Suppressor macrophage (primary cell): ENCODE results near the gene SYT9.

Experiments used
- DNase-seq, 4 experiments: peaks; one replicate each; pipeline ENCODE4 v3.0.0-alpha.2; 2020 to 2022

SYT9 gene

GRCh38 chr11:7484645-7485044 is 232.9 kb downstream of the SYT9 start:
- DNase-seq = no peak

- no peak for DNase-seq
These were observed 233.7 kb downstream of the SYT9 start, which contains the start of gene OLFML1 for GRCh38 chr11:7485186-7486097. Gene OLFML1 (plus strand): TSS chr11:7485506. CDS start chr11:7485876, 370 bp downstream.

GRCh38 chr11:7486098-7486780 is 234.5 kb downstream of the SYT9 start:
- no peak for DNase-seq

DNA sequence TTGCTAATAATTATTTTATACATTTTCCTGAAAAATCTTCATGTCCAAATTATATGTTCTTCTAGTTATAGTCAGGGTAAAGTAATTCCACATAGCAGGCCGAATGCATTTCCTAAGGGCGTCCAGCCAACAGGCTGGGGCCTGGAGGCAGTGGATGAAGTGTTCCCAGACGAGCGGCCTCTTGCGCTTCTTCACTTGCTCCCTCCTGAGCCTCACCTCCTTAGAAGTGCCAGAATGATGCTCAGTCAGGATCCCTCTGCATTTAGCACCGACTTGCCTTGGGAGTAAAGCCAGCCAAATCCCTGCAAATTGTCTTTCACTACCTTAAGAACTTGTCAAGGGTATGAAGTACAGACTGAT is 235.1 kb downstream of the SYT9 start:
- DNase-seq = no peak

DNA sequence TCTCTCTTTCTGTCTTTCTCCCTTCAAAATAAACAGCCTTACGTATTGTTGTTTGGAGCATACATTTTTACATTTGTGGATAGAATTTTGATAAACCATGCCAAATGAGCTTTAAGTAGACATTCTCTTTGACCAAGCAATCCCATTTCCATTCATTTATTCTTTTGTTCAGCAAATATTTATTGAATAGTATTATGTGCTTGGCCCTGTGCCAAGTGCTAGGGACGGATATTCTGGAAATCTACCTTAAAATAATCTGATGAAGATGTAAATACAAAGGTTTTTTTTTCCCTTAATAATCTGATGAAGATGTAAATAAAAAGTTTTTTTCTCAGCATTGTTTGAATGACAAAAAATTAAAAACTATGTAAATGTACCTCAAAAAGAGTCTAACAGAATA is 235.7 kb downstream of the SYT9 start:
- no peak for DNase-seq

DNA sequence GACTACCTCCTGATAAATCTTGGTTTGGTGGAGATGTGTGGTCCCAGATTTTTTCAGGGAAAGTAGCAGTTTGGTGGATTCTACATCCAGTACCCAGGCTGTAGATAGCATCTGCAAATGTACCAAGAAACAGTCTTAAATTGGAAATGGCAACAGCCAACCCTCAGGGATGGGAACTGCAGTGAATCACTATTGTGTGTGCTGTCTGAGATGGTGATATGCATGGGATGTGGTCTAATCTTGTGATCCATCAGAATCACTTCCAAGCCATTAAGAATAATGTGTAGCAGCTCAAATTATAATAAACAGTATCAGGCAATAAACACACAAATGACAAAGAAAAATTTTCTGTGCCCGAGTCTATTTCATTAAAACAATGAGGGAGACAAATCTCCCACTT is 237.0 kb downstream of the SYT9 start:
- DNase-seq = no peak

DNA sequence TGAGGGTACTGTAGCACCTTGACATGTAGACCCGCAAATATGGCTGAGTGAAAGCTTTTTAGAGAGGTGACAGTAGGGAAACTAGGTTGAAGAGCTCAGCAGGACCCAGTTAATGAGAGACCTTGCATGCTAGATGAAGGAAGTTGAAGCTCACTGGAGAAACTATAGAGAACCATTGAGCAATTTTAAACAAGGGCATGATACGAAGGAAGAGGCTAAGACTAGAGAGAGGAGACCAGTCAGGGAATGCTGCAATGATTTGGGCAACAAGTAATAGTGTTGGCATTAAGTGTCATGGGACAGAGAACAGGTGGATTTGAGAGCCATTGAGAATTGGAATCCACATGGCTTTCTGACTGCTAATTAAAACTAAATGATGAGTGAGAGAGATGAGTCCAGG is 237.7 kb downstream of the SYT9 start:
- DNase-seq = peak; percentile 33 to 74 (median 55)

GRCh38 chr11:7490054-7490453 is 238.3 kb downstream of the SYT9 start:
- peak; percentile 36 to 65 (median 48) for DNase-seq

- no peak for DNase-seq
These were observed 238.8 kb downstream of the SYT9 start for GRCh38 chr11:7490535-7490934.

GRCh38 chr11:7492253-7492652 is 240.5 kb downstream of the SYT9 start:
- DNase-seq = no peak

DNA sequence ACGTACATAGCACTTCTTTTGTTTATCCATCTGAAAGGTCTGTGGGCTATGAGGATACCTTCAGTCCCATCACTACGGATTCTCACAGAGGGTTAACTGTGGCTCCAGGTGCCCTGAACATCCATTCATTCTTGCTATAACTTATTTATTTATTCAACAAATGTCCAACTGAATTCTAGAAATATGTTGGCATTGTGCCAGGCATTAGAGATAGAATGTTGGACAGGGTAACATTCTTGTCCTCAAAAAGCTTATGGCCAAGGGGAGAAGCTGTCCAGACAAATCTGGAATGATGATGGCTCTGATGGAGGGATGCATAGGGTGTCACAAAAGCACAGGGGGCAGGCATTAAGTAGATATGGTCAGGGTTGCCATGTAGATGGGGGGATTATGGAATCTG is 242.0 kb downstream of the SYT9 start:
- no peak for DNase-seq

GRCh38 chr11:7494086-7494745 is 242.5 kb downstream of the SYT9 start:
- no peak for DNase-seq

- peak; percentile 61 to 85 (median 75) for DNase-seq
These were observed 244.3 kb downstream of the SYT9 start for GRCh38 chr11:7495882-7496551.

DNA sequence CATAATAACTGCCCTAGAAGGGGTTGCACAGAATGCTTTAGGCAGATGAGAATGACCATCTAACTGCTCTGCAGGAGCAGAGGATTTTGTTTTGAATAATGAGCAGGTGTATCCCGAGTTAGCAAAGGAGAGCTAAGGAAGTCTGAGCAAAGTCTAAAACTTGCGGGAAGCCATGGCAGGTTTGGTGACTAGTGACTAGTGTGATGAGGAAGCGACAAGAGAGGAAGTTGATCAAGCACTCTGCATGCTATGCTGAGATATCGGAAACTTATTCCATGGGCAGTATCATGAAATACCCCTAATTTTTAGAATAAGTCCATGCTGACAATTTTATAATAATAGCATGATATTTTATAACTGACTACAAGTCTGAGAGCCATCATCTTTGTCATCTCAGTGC is 246.5 kb downstream of the SYT9 start:
- DNase-seq = peak; percentile 43 to 72 (median 67)

DNA sequence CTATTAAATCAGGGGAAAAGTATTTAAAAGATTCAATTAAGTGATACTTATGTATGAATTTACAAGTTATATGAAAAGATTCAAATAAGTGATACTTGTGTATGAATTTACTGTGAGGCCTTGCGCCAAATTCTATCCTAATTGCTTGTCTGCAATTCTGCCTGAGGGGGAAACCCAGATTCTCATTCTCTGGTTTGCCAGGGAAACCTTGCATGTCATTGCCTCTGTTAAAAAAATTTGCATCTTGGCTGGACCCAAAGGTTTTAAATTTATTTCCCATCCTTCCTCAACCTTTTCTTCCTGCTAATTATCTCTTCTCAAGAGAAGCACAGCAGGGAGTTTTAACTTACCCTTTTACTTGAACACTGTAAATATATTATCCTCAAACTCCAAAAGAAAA is 247.4 kb downstream of the SYT9 start:
- DNase-seq = no peak

DNA sequence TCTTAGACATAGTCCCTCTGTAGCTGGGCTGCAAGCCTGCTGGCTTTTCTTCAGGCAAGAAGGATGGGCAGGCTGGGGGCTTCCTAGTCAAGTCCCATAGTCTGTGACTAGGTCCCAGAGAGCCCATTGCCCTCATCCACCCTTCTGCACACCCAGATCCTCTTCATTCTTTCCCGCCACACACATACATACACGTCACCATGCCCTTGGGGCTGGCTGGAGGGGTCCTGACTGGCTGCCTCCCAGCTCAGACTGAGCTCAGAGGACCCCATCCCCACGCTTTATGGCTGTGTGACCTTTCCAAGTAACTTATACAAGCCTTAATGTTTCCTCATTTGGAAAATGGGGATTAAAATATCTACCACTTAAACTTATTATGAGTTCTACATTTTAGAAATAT is 248.5 kb downstream of the SYT9 start:
- DNase-seq = no peak

DNA sequence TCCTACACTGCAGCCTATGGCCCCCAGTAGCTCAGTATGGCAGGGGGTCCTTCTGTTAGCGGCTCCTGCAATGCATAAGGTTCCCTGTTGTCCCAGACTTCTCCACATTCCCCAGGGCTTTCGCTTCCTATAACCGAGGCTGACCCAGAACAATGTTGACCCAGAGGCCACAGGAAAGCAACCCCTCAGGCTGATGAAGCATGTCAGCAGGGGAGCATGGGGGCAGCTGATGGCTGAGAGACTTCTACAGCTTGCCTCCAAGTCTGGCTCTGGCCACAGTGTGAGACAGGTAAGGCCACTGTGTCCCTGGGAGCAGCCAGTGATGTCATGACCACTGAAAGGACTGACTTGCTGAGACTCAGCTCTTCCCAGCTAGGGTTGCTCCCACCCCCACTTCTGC is 249.5 kb downstream of the SYT9 start:
- no peak for DNase-seq

DNA sequence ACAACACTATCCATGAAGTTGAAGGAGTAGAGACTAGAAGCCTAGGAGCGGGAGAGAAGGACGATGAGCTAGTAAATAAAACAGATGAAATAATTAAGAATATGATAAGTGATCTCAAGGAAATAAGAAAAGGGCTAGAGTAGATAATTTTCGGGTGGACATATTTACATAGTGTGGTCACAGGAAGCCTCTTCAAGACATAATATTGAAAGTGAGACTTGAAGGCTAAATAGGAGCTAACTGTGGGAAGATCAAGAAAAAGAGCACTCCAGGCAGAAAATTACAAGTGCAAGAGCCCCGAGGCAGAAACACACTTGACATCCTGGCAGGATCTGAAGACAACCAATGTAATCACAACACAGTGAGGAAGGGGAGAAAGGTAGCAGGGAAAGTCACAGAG is 250.2 kb downstream of the SYT9 start:
- no peak for DNase-seq

- no peak for DNase-seq
These were observed 254.5 kb downstream of the SYT9 start for GRCh38 chr11:7506243-7506642.

- no peak for DNase-seq
These were observed 256.4 kb downstream of the SYT9 start for GRCh38 chr11:7508087-7508486.

DNA sequence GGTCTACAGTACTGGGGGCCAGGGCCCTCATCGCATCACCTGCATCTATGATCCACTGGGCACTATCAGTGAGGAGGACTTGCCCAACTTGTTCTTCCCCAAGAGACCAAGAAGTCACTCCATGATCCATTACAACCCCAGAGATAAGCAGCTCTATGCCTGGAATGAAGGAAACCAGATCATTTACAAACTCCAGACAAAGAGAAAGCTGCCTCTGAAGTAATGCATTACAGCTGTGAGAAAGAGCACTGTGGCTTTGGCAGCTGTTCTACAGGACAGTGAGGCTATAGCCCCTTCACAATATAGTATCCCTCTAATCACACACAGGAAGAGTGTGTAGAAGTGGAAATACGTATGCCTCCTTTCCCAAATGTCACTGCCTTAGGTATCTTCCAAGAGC is 258.3 kb downstream of the SYT9 start:
- no peak for DNase-seq

DNA sequence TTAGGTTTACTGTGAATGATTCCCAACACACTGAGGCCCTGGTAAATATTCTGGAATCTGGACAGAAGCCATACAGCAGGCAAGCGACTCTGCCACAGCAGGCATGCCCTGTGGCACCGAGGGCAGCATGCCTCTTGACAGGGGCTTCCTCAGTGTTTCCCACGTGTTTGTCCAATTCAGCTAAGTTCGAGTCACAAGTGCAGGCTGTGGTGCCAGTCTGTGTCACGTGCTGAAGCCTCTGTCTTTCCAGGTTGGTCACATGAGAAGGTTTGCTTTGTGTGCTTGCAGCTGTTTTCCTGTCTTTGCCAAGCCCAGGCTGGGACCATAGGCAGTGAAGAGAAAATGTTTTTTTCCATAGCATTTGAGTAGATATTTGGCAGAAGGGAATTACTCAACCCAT is 259.7 kb downstream of the SYT9 start:
- peak; percentile 60 to 76 (median 71) for DNase-seq
